Mesenchymal stem cell (in vitro differentiated cells and primary cell): ENCODE measurements around the gene ASCC2.

Source experiments
- DNase-seq: peaks from one replicate; pipeline ENCODE4 v3.0.0-alpha.2; 2013
- H2AFZ ChIP-seq: one replicate; pipeline ENCODE4 v1.6.1; 2013; ENCODE audit warnings: low read depth, mild to moderate bottlenecking, control low read depth, inconsistent platforms, low read length, moderate library complexity
- H2AK5ac ChIP-seq: 2 replicates; pipeline ENCODE4 v1.6.1; 2013; ENCODE audit warnings: low read length, moderate library complexity, mild to moderate bottlenecking, inconsistent platforms; ENCODE audit not compliant: severe bottlenecking
- H2BK120ac ChIP-seq: one replicate; pipeline ENCODE4 v1.6.1; 2013; ENCODE audit warnings: low read depth, mild to moderate bottlenecking, inconsistent platforms, low read length, moderate library complexity
- H2BK12ac ChIP-seq, 2 experiments: one replicate each; pipeline ENCODE4 v1.6.1; 2013; ENCODE audit warnings: inconsistent platforms in 2 of 2, low read length in 2 of 2, mild to moderate bottlenecking in 2 of 2, moderate library complexity in 2 of 2, control low read depth in 1 of 2
- H2BK15ac ChIP-seq: one replicate; pipeline ENCODE4 v1.6.1; 2013; ENCODE audit warnings: mild to moderate bottlenecking, low read depth, inconsistent platforms; ENCODE audit not compliant: poor library complexity, severe bottlenecking
- H2BK5ac ChIP-seq: 2 replicates; pipeline ENCODE4 v1.6.1; 2013; ENCODE audit warnings: low read depth, mild to moderate bottlenecking, low read length, control low read depth, inconsistent platforms; ENCODE audit not compliant: poor library complexity, severe bottlenecking
- H3K14ac ChIP-seq, 2 experiments: one replicate each; pipeline ENCODE4 v1.6.1; 2013; ENCODE audit warnings: inconsistent platforms in 2 of 2, low read length in 2 of 2, control low read depth in 1 of 2, mild to moderate bottlenecking in 1 of 2, moderate library complexity in 1 of 2
- H3K18ac ChIP-seq, 2 experiments: one replicate each; pipeline ENCODE4 v1.6.1; 2013; ENCODE audit warnings: inconsistent platforms in 2 of 2, low read length in 2 of 2, control low read depth in 1 of 2, low read depth in 1 of 2, mild to moderate bottlenecking in 1 of 2
- H3K23ac ChIP-seq, 2 experiments: one replicate each; pipeline ENCODE4 v1.6.1; 2013; ENCODE audit warnings: inconsistent platforms in 2 of 2, low read length in 2 of 2, mild to moderate bottlenecking in 2 of 2, moderate library complexity in 2 of 2, control low read depth in 1 of 2
- H3K27ac ChIP-seq: 2 replicates; pipeline ENCODE4 v1.5.1; 2013; ENCODE audit warnings: mild to moderate bottlenecking, moderate library complexity, low read length, control low read depth, inconsistent platforms; ENCODE audit not compliant: poor library complexity, severe bottlenecking
- H3K27me3 ChIP-seq, 2 experiments: 2 replicates each; pipeline versions ENCODE4 v1.6.1 to v1.7.0; 2013; ENCODE audit warnings: low read length in 2 of 2, mild to moderate bottlenecking in 2 of 2, moderate library complexity in 2 of 2, control low read depth in 1 of 2, inconsistent platforms in 1 of 2; ENCODE audit not compliant: control insufficient read depth in 1 of 2, insufficient read depth in 1 of 2
- H3K36me3 ChIP-seq, 2 experiments: 2 replicates each; pipeline versions ENCODE4 v1.6.1 to v1.7.0; 2013; ENCODE audit warnings: low read length in 2 of 2, control low read depth in 1 of 2, inconsistent platforms in 1 of 2, low read depth in 1 of 2, mild to moderate bottlenecking in 1 of 2; ENCODE audit not compliant: insufficient read depth in 2 of 2, control insufficient read depth in 1 of 2
- H3K4ac ChIP-seq, 2 experiments: one replicate each; pipeline ENCODE4 v1.6.1; 2013; ENCODE audit warnings: inconsistent platforms in 2 of 2, low read length in 2 of 2, mild to moderate bottlenecking in 2 of 2, moderate library complexity in 2 of 2, control low read depth in 1 of 2, low read depth in 1 of 2
- H3K4me1 ChIP-seq: 2 replicates; pipeline ENCODE4 v1.6.1; 2013; ENCODE audit warnings: low read depth, low read length, control low read depth; ENCODE audit not compliant: control insufficient read depth, insufficient read depth
- H3K4me2 ChIP-seq: 2 replicates; pipeline ENCODE4 v1.6.1; 2013; ENCODE audit warnings: low read length, mild to moderate bottlenecking, inconsistent platforms; ENCODE audit not compliant: poor library complexity, severe bottlenecking
- H3K4me3 ChIP-seq, 2 experiments: 2 replicates each; pipeline versions ENCODE4 v1.5.1 to v1.7.0; 2013; ENCODE audit warnings: low read length in 2 of 2, mild to moderate bottlenecking in 2 of 2, control low read depth in 1 of 2, low read depth in 1 of 2; ENCODE audit not compliant: insufficient read depth in 1 of 2
- H3K79me1 ChIP-seq: replicated peaks from 2 replicates; pipeline ENCODE4 v1.6.1; 2013; ENCODE audit warnings: mild to moderate bottlenecking, control low read depth, low read length, inconsistent platforms; ENCODE audit not compliant: poor library complexity, severe bottlenecking
- H3K9ac ChIP-seq: 2 replicates; pipeline ENCODE4 v1.7.0; 2013; ENCODE audit warnings: mild to moderate bottlenecking, low read length, moderate library complexity
- H3K9me3 ChIP-seq: 2 replicates; pipeline ENCODE4 v1.7.0; 2013; ENCODE audit warnings: mild to moderate bottlenecking, low read length; ENCODE audit not compliant: control insufficient read depth
- H4K8ac ChIP-seq: one replicate; pipeline ENCODE4 v1.6.1; 2013; ENCODE audit warnings: inconsistent platforms, mild to moderate bottlenecking, low read length, moderate library complexity
- H4K91ac ChIP-seq: one replicate; pipeline ENCODE4 v1.6.1; 2013; ENCODE audit warnings: mild to moderate bottlenecking, low read length, inconsistent platforms
- WGBS: methylation state at CpG from one replicate; pipeline ENCODE4 v1.1.7; 2013; ENCODE audit warnings: mixed read lengths; 5-methylcytosine and 5-hydroxymethylcytosine counted together

The ASCC2 gene

GRCh38 chr22:29758068-29758622 is 79.9 kb downstream of the ASCC2 start:
- no peak overlapping the region for H2AK5ac ChIP-seq
- no peak overlapping the region for H3K23ac ChIP-seq
- WGBS: 68% methylated on average over 5 of the region's 7 CpGs
- H4K91ac ChIP-seq: no peak overlapping the region
- no peak overlapping the region for H4K8ac ChIP-seq
- H2BK15ac ChIP-seq: no peak overlapping the region
- no peak overlapping the region for H2BK120ac ChIP-seq
- H3K4me2 ChIP-seq: no peak overlapping the region
- peaks cover 4 to 9% of the 10 kb centered on the region in 2 experiments for H3K36me3 ChIP-seq
- H3K14ac ChIP-seq: no peak overlapping the region
- no peak overlapping the region for H2BK5ac ChIP-seq
- no peak overlapping the region for H3K18ac ChIP-seq
- no peak overlapping the region for H3K4ac ChIP-seq
- no peak overlapping the region for H3K9ac ChIP-seq
- H3K4me1 ChIP-seq: peaks cover 2% of the 10 kb centered on the region
- H3K4me3 ChIP-seq: no peak overlapping the region
- H2BK12ac ChIP-seq: no peak overlapping the region
- no peaks in the 10 kb centered on the region for H3K27me3 ChIP-seq
- no peak for DNase-seq
- no peak overlapping the region for H3K27ac ChIP-seq
- no peak overlapping the region for H2AFZ ChIP-seq
- H3K9me3 ChIP-seq: no peaks in the 10 kb centered on the region
- peaks cover 9% of the 10 kb centered on the region for H3K79me1 ChIP-seq

- H2BK12ac ChIP-seq: no peak overlapping the region
- DNase-seq: no peak
These were observed 81.0 kb downstream of the ASCC2 start for GRCh38 chr22:29757096-29757495.

GRCh38 chr22:29756341-29756740 is 81.7 kb downstream of the ASCC2 start:
- H3K4ac ChIP-seq: no peak overlapping the region
- 87% methylated on average over 7 of the region's 7 CpGs for WGBS
- no peak overlapping the region for H4K8ac ChIP-seq
- no peaks in the 10 kb centered on the region for H3K27me3 ChIP-seq
- no peak overlapping the region for H3K18ac ChIP-seq
- H2BK15ac ChIP-seq: no peak overlapping the region
- H2BK12ac ChIP-seq: no peak overlapping the region
- no peak overlapping the region for H3K9ac ChIP-seq
- DNase-seq: no peak
- H3K23ac ChIP-seq: no peak overlapping the region
- no peak overlapping the region for H2BK5ac ChIP-seq
- H3K4me3 ChIP-seq: no peak overlapping the region
- H3K4me1 ChIP-seq: peaks cover 2% of the 10 kb centered on the region
- no peak overlapping the region for H3K4me2 ChIP-seq
- no peak overlapping the region for H2AK5ac ChIP-seq
- no peak overlapping the region for H2AFZ ChIP-seq
- H3K14ac ChIP-seq: no peak overlapping the region
- no peak overlapping the region for H3K27ac ChIP-seq
- no peak overlapping the region for H4K91ac ChIP-seq
- no peaks in the 10 kb centered on the region for H3K9me3 ChIP-seq
- H3K79me1 ChIP-seq: peaks cover 12% of the 10 kb centered on the region
- H3K36me3 ChIP-seq: peaks cover 4 to 18% of the 10 kb centered on the region in 2 experiments
- no peak overlapping the region for H2BK120ac ChIP-seq

More at GRCh38 chr22:29757096-29757495, 81.0 kb downstream of the ASCC2 start:
- Histone ChIP-seq H2AK5ac (no peak overlapping the region), H4K91ac (no peak overlapping the region), H3K4me3 (no peak overlapping the region), H3K79me1 (peaks cover 12% of the 10 kb centered on the region), H2BK120ac (no peak overlapping the region), H4K8ac (no peak overlapping the region), H2BK5ac (no peak overlapping the region), H3K9ac (no peak overlapping the region), H3K9me3 (no peaks in the 10 kb centered on the region), H3K36me3 (peaks cover 4 to 18% of the 10 kb centered on the region in 2 experiments), H3K14ac (no peak overlapping the region), H3K23ac (no peak overlapping the region), H2AFZ (no peak overlapping the region), H3K27ac (no peak overlapping the region), H3K4me1 (peaks cover 2% of the 10 kb centered on the region), H3K27me3 (no peaks in the 10 kb centered on the region), H3K4ac (no peak overlapping the region), H3K18ac (no peak overlapping the region), H2BK15ac (no peak overlapping the region), H3K4me2 (no peak overlapping the region)
- 100% methylated on average over 1 of the region's 3 CpGs for WGBS

GRCh38 chr22:29755889-29756288 is 82.2 kb downstream of the ASCC2 start:
- no peak overlapping the region for H2BK120ac ChIP-seq
- no peak overlapping the region for H3K18ac ChIP-seq
- H3K27ac ChIP-seq: no peak overlapping the region
- H2BK15ac ChIP-seq: no peak overlapping the region
- H3K9me3 ChIP-seq: no peaks in the 10 kb centered on the region
- H3K79me1 ChIP-seq: peaks cover 12% of the 10 kb centered on the region
- H4K8ac ChIP-seq: no peak overlapping the region
- H3K4me2 ChIP-seq: no peak overlapping the region
- H2BK12ac ChIP-seq: no peak overlapping the region
- H2AFZ ChIP-seq: no peak overlapping the region
- H2BK5ac ChIP-seq: no peak overlapping the region
- no peak overlapping the region for H4K91ac ChIP-seq
- peaks cover 5 to 18% of the 10 kb centered on the region in 2 experiments for H3K36me3 ChIP-seq
- peaks cover 2% of the 10 kb centered on the region for H3K4me1 ChIP-seq
- H3K4me3 ChIP-seq: no peak overlapping the region
- no peak overlapping the region for H3K9ac ChIP-seq
- no peak for DNase-seq
- no peak overlapping the region for H3K14ac ChIP-seq
- H3K27me3 ChIP-seq: no peaks in the 10 kb centered on the region
- no peak overlapping the region for H3K4ac ChIP-seq
- no peak overlapping the region for H2AK5ac ChIP-seq
- H3K23ac ChIP-seq: no peak overlapping the region
- 97% methylated on average over 9 of the region's 9 CpGs for WGBS
